Tibial nerve (tissue), 4 donors: ENCODE measurements around the gene FILIP1. TPM values are rescaled to one million over a fixed set of nuclear protein-coding genes. Genes with fewer than 3 reads are reported as not detected.

Source experiments
- DNase-seq, 2 donors: peaks; one replicate each; pipeline ENCODE4 v3.0.0-alpha.2; 2019; ENCODE audit warnings: low spot score in 2 of 2
- H3K27ac ChIP-seq, 4 donors: fragments of 200-600 bp; sonication (generic) in 3 of 4; one replicate each; pipeline ENCODE4 v1.5.1; 2017 to 2019; ENCODE audit warnings: mild to moderate bottlenecking in 1 of 4
- H3K27me3 ChIP-seq, 2 donors: fragments of 200-600 bp; sonication (generic) in 1 of 2; one replicate each; pipeline versions ENCODE4 v1.5.1 to v1.6.0; 2017 to 2019
- H3K36me3 ChIP-seq, 3 donors: fragments of 200-600 bp; sonication (generic); one replicate each; pipeline ENCODE4 v1.5.1; 2018 to 2019
- H3K4me1 ChIP-seq, 4 donors: fragments of 200-600 bp; sonication (generic) in 3 of 4; one replicate each; pipeline ENCODE4 v1.5.1; 2017 to 2019
- H3K4me3 ChIP-seq, 4 donors: fragments of 200-600 bp; sonication (generic) in 3 of 4; one replicate each; pipeline ENCODE4 v1.5.1; 2017 to 2019; ENCODE audit warnings: mild to moderate bottlenecking in 1 of 4, moderate library complexity in 1 of 4
- H3K9me3 ChIP-seq, 4 donors: fragments of 200-600 bp; sonication (generic) in 3 of 4; one replicate each; pipeline ENCODE4 v1.5.1; 2017 to 2019
- EP300 ChIP-seq, 2 donors: sonication (generic); formaldehyde crosslinking; IDR thresholded peaks; one replicate each; pipeline ENCODE4 v1.6.1; 2017; ENCODE audit warnings: antibody characterized with exemption in 2 of 2, mild to moderate bottlenecking in 1 of 2
- POLR2A ChIP-seq, 2 donors: fragments of 450-650 bp; IDR thresholded peaks; one replicate each; pipeline ENCODE4 v1.6.1; 2017; ENCODE audit warnings: antibody characterized with exemption in 2 of 2, mild to moderate bottlenecking in 2 of 2, moderate library complexity in 2 of 2
- WGBS, 2 donors: methylation state at CpG; one replicate each; pipeline ENCODE4 v1.1.5; 2018; 5-methylcytosine and 5-hydroxymethylcytosine counted together
- total RNA-seq, 4 donors: library from RNA; depleted of rRNA; stranded (reverse); fragments of >200 nt; gene quantifications; one replicate each; pipeline ENCODE4 v1.1.0, GENCODE V29; 2016
- TF ChIP-seq, protein P1 (sequence below), 5 experiments: fragments of 200-600 bp in 3 of 5; fragments of 450-650 bp in 2 of 5; sonication (generic) in 3 of 5; IDR thresholded peaks; one replicate each; pipeline ENCODE4 v1.5.1; 2016 to 2019; ENCODE audit warnings: antibody characterized with exemption in 5 of 5, mild to moderate bottlenecking in 3 of 5, moderate library complexity in 2 of 5

The FILIP1 gene
- total RNA-seq, 4 donors from 2014 or later = 6.0 to 16.3 (median 13.3) TPM

GRCh38 chr6:75344021-75344420, 149.6 kb downstream of the FILIP1 start:
- Histone ChIP-seq H3K4me3 (no peak overlapping the region), H3K27ac (no peak overlapping the region), H3K9me3 (no peaks in the 10 kb centered on the region), H3K36me3 (no peaks in the 10 kb centered on the region), H3K4me1 (peaks cover 0 to 5% (median 2%) of the 10 kb centered on the region in 4 donors), H3K27me3 (no peaks in the 10 kb centered on the region)
- no peak for TF ChIP-seq EP300 (IDR thresholded peaks at IDR 0.05)
- TF ChIP-seq, protein P1, sequence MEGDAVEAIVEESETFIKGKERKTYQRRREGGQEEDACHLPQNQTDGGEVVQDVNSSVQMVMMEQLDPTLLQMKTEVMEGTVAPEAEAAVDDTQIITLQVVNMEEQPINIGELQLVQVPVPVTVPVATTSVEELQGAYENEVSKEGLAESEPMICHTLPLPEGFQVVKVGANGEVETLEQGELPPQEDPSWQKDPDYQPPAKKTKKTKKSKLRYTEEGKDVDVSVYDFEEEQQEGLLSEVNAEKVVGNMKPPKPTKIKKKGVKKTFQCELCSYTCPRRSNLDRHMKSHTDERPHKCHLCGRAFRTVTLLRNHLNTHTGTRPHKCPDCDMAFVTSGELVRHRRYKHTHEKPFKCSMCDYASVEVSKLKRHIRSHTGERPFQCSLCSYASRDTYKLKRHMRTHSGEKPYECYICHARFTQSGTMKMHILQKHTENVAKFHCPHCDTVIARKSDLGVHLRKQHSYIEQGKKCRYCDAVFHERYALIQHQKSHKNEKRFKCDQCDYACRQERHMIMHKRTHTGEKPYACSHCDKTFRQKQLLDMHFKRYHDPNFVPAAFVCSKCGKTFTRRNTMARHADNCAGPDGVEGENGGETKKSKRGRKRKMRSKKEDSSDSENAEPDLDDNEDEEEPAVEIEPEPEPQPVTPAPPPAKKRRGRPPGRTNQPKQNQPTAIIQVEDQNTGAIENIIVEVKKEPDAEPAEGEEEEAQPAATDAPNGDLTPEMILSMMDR (IDR thresholded peaks at IDR 0.05) = no peak
- TF ChIP-seq POLR2A (IDR thresholded peaks at IDR 0.05) = no peak
- DNase-seq = no peak

- Histone ChIP-seq H3K4me3 (no peak overlapping the region), H3K9me3 (no peaks in the 10 kb centered on the region), H3K36me3 (no peaks in the 10 kb centered on the region), H3K4me1 (peaks cover 0 to 19% (median 6%) of the 10 kb centered on the region in 4 donors), H3K27me3 (no peaks in the 10 kb centered on the region), H3K27ac (no peak overlapping the region)
- WGBS, 2 donors = 61 to 76% methylated on average over 4 of the region's 4 CpGs
- DNase-seq = no peak
- TF ChIP-seq EP300 (IDR thresholded peaks at IDR 0.05) (no peak), POLR2A (IDR thresholded peaks at IDR 0.05) (no peak)
- TF ChIP-seq, protein P1 (IDR thresholded peaks at IDR 0.05) = no peak
Measured at GRCh38 chr6:75337835-75338580, 155.6 kb downstream of the FILIP1 start.

- WGBS, 2 donors = 40 to 41% methylated on average over 4 of the region's 4 CpGs
- Histone ChIP-seq H3K4me3 (peak overlapping the region in 2 of 4 donors; percentile 2 to 3), H3K27ac (peak overlapping the region in 2 of 4 donors; percentile 75 to 76), H3K27me3 (no peaks in the 10 kb centered on the region), H3K9me3 (no peaks in the 10 kb centered on the region), H3K4me1 (peaks cover 0 to 19% (median 6%) of the 10 kb centered on the region in 4 donors), H3K36me3 (no peaks in the 10 kb centered on the region)
- TF ChIP-seq EP300 (IDR thresholded peaks at IDR 0.05) (peak in 1 of 2 donors; percentile 31), POLR2A (IDR thresholded peaks at IDR 0.05) (no peak)
- no peak for DNase-seq
Measured at GRCh38 chr6:75334266-75335040, 159.1 kb downstream of the FILIP1 start.

- no peak for DNase-seq
- TF ChIP-seq POLR2A (IDR thresholded peaks at IDR 0.05) (no peak), EP300 (IDR thresholded peaks at IDR 0.05) (no peak)
- TF ChIP-seq, protein P1 (IDR thresholded peaks at IDR 0.05) = no peak
- no peaks in the 10 kb centered on the region for H3K36me3 ChIP-seq
- WGBS, 2 donors = 22 to 48% methylated on average over 2 of the region's 2 CpGs
- no peaks in the 10 kb centered on the region for H3K9me3 ChIP-seq
- H3K4me3 ChIP-seq = no peak overlapping the region
- peak overlapping the region in 2 of 4 donors; percentile 75 to 76 for H3K27ac ChIP-seq
- no peaks in the 10 kb centered on the region for H3K27me3 ChIP-seq
- H3K4me1 ChIP-seq = peaks cover 0 to 19% (median 6%) of the 10 kb centered on the region in 4 donors
Measured at GRCh38 chr6:75333676-75334200, 159.9 kb downstream of the FILIP1 start.

DNA sequence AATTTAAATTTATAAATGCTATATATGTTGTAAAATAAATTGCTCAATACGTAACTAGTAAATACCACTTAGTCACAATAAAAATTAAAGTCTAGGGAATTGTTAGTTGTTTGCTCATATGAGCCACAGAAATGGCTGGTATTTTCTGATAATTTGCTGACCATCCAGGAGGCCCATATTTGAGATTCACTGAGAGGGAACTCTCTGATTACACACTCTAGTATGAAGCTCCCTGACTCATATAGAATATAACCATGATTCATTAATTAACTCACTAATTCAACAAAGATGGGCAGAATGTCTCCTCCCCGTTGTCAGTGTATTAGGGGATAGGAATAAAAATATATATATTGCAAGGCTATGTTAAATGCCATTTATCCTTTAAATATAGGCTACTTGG, 162.4 kb downstream of the FILIP1 start:
- TF ChIP-seq POLR2A (IDR thresholded peaks at IDR 0.05) (no peak), EP300 (IDR thresholded peaks at IDR 0.05) (no peak)
- TF ChIP-seq, protein P1 (IDR thresholded peaks at IDR 0.05) = no peak
- no peak for DNase-seq
- WGBS, 2 donors = 90 to 91% methylated on average over 2 of the region's 2 CpGs
- no peak overlapping the region for H3K27ac ChIP-seq
- H3K4me1 ChIP-seq = peaks cover 0 to 19% (median 6%) of the 10 kb centered on the region in 4 donors
- no peak overlapping the region for H3K4me3 ChIP-seq
- no peaks in the 10 kb centered on the region for H3K36me3 ChIP-seq
- no peaks in the 10 kb centered on the region for H3K9me3 ChIP-seq
- no peaks in the 10 kb centered on the region for H3K27me3 ChIP-seq
